Sciatic nerve (tissue), 2 donors: ENCODE data around the gene GRHPR. TPM values are rescaled to one million over a fixed set of nuclear protein-coding genes. Genes with fewer than 3 reads are reported as not detected.
"Not testable (repeated sequence)": the region's sequence is repeated elsewhere in the genome, so short reads cannot be mapped to it uniquely, and the experiment has no call there.

ENCODE experiments used
- ATAC-seq: fragments of 200-7000 bp; cut with Tn5 transposase; one replicate; pipeline ENCODE4 v1.9.1; 2020; ENCODE audit warnings: mild to moderate bottlenecking, moderate library complexity
- DNase-seq: peaks from one replicate; pipeline ENCODE4 v3.0.0-alpha.2; 2020; ENCODE audit warnings: low spot score
- intact Hi-C: fragments of 100-400 bp; cut with DNase I; formaldehyde crosslinking; loops from one replicate; pipeline ENCODE4 v1.14.2; 2022
- total RNA-seq: library from RNA; stranded (reverse); fragmentation: NEBNext Ultra II Directional; extraction: Animal tissue kit (Norgen Biotek cat#: 25700); gene quantifications from one replicate; pipeline ENCODE4 v1.2.1, GENCODE V29; 2021
- donor health status: DM: no; HTN: no; CAD: no.
- donor health status: DM: no; HTN: no; CAD: no.

Gene GRHPR
- total RNA-seq, 1 donor from 2014 or later = 90.7 TPM

- no peak for ATAC-seq
- no peak for DNase-seq
- intact Hi-C loops = no loop called here
Measured at GRCh38 chr9:37395663-37396062, 26.8 kb upstream of the GRHPR start.

GRCh38 chr9:37397948-37398347 is 24.5 kb upstream of the GRHPR start:
- DNase-seq, ATAC-seq, intact Hi-C loops: not testable (repeated sequence)

- DNase-seq = no peak
- intact Hi-C loops = no loop called here
Measured at GRCh38 chr9:37398464-37399025, 24.0 kb upstream of the GRHPR start.

GRCh38 chr9:37399336-37399735 is 23.2 kb upstream of the GRHPR start:
- DNase-seq (no peak), ATAC-seq (no peak)
- intact Hi-C loops = no loop called here

More at GRCh38 chr9:37398464-37399025, 24.0 kb upstream of the GRHPR start:
- no peak for ATAC-seq

- intact Hi-C loops = loop anchor here (5.0 kb wide), 1 partner anchor 277 kb away; no protein-coding TSS in a partner anchor
- no peak for ATAC-seq
- DNase-seq = no peak
Measured at GRCh38 chr9:37404590-37404989, 17.9 kb upstream of the GRHPR start.

- DNase-seq (no peak), ATAC-seq (peak; percentile 32)
- intact Hi-C loops = no loop called here
Measured at GRCh38 chr9:37405350-37405749, 17.1 kb upstream of the GRHPR start.

- ATAC-seq (no peak), DNase-seq (no peak)
- intact Hi-C loops = no loop called here
Measured at GRCh38 chr9:37405764-37406380, 16.6 kb upstream of the GRHPR start.

GRCh38 chr9:37406603-37407401 is 15.7 kb upstream of the GRHPR start:
- intact Hi-C loops = no loop called here
- DNase-seq (no peak), ATAC-seq (no peak)

- DNase-seq = no peak
- ATAC-seq = no peak
- intact Hi-C loops = no loop called here
Measured at GRCh38 chr9:37407468-37407867, 15.0 kb upstream of the GRHPR start.

- DNase-seq (no peak), ATAC-seq (no peak)
- intact Hi-C loops = no loop called here
Measured at GRCh38 chr9:37408933-37409710, 13.4 kb upstream of the GRHPR start.

- no peak for DNase-seq
- no peak for ATAC-seq
- intact Hi-C loops = no loop called here
Measured at GRCh38 chr9:37410354-37410861, 12.1 kb upstream of the GRHPR start.

- ATAC-seq (no peak), DNase-seq (no peak)
- intact Hi-C loops = no loop called here
Measured at GRCh38 chr9:37410969-37411785, 11.3 kb upstream of the GRHPR start.

- intact Hi-C loops = no loop called here
- ATAC-seq (no peak), DNase-seq (no peak)
Measured at GRCh38 chr9:37412431-37413151, 9.9 kb upstream of the GRHPR start.

GRCh38 chr9:37413311-37413710 is 9.2 kb upstream of the GRHPR start:
- ATAC-seq = no peak
- intact Hi-C loops = no loop called here
- no peak for DNase-seq

- peak; percentile 16 for ATAC-seq
- intact Hi-C loops = no loop called here
Measured at GRCh38 chr9:37414503-37414943, 8.0 kb upstream of the GRHPR start.

GRCh38 chr9:37415011-37415719 is 7.3 kb upstream of the GRHPR start:
- DNase-seq (peak; percentile 79), ATAC-seq (peak; percentile 77)
- intact Hi-C loops = no loop called here

More at GRCh38 chr9:37414503-37414943, 8.0 kb upstream of the GRHPR start:
- DNase-seq = no peak

- intact Hi-C loops = no loop called here
- DNase-seq (no peak), ATAC-seq (no peak)
Measured at GRCh38 chr9:37417252-37417803, 5.2 kb upstream of the GRHPR start.
